PC-3 (cell line): Measurements from ENCODE around the gene CTCFL. TPM values are rescaled to one million over a fixed set of nuclear protein-coding genes. Genes with fewer than 3 reads are reported as not detected.

Source experiments
- ATAC-seq: fragments of 200-7000 bp; cut with Tn5 transposase; 2 replicates; pipeline ENCODE4 v1.9.1; 2020; ENCODE audit warnings: mild to moderate bottlenecking, moderate library complexity
- BruUV-seq: library from RNA; stranded (reverse); fragments of 400-500 nt; replicated peaks from 2 replicates; lab custom pipeline; 2021; lab: Mats Ljungman, UMichigan
- CTCF ChIA-PET: fragments of 300-600 bp; sonication (Branson Sonifier 250); formaldehyde crosslinking; loops from one replicate; lab custom pipeline; 2022; ENCODE audit warnings: antibody characterized with exemption; lab: Charles Lee
- POLR2A ChIA-PET: fragments of 300-600 bp; sonication (Branson Sonifier 250); formaldehyde crosslinking; loops from one replicate; lab custom pipeline; 2022; ENCODE audit warnings: antibody characterized with exemption; ENCODE audit not compliant: unreplicated experiment; lab: Charles Lee
- DNase-seq: peaks from one replicate; pipeline ENCODE4 v3.0.0-alpha.2; 2015
- H2AFZ ChIP-seq: fragments of 300-600 bp; sonication (generic); 2 replicates; pipeline ENCODE4 v1.6.0; 2016; ENCODE audit warnings: antibody characterized with exemption, low read length
- H3F3A ChIP-seq: fragments of 300-600 bp; sonication (generic); one replicate; pipeline ENCODE4 v1.6.0; 2017; ENCODE audit warnings: antibody characterized with exemption, low read length, control low read depth, mild to moderate bottlenecking; ENCODE audit not compliant: unreplicated experiment
- H3K27ac ChIP-seq: fragments of 300-600 bp; sonication (generic); 2 replicates; pipeline ENCODE4 v1.5.1; 2016; ENCODE audit warnings: mild to moderate bottlenecking, low read length
- H3K27me3 ChIP-seq: fragments of 300-600 bp; sonication (generic); 2 replicates; pipeline ENCODE4 v1.6.1; 2016; ENCODE audit warnings: low read length, mixed read lengths
- H3K36me3 ChIP-seq: fragments of 300-600 bp; sonication (generic); 2 replicates; pipeline ENCODE4 v1.6.1; 2016; ENCODE audit warnings: low read depth, mixed run types, low read length, mixed read lengths
- H3K4me1 ChIP-seq: fragments of 300-600 bp; sonication (generic); 2 replicates; pipeline ENCODE4 v1.5.1; 2016; ENCODE audit warnings: low read length; ENCODE audit not compliant: insufficient read depth
- H3K4me2 ChIP-seq: fragments of 300-600 bp; sonication (generic); 2 replicates; pipeline ENCODE4 v1.6.0; 2016; ENCODE audit warnings: low read length
- H3K4me3 ChIP-seq: fragments of 300-600 bp; sonication (generic); 2 replicates; pipeline ENCODE4 v1.5.1; 2016; ENCODE audit warnings: mild to moderate bottlenecking, low read length, mixed read lengths
- H3K79me2 ChIP-seq: fragments of 300-600 bp; sonication (generic); 2 replicates; pipeline ENCODE4 v1.6.1; 2017; ENCODE audit warnings: low read length, mixed read lengths
- H3K9ac ChIP-seq: fragments of 300-600 bp; sonication (generic); 2 replicates; pipeline ENCODE4 v1.6.0; 2016; ENCODE audit warnings: mild to moderate bottlenecking, low read length
- H3K9me2 ChIP-seq: fragments of 300-600 bp; sonication (generic); replicated peaks from 2 replicates; pipeline ENCODE4 v1.6.1; 2016; ENCODE audit warnings: mixed run types, low read length, mixed read lengths
- H3K9me3 ChIP-seq: fragments of 300-600 bp; sonication (generic); 2 replicates; pipeline ENCODE4 v1.6.1; 2016; ENCODE audit warnings: low read length, mixed read lengths
- H4K20me1 ChIP-seq: fragments of 300-600 bp; sonication (generic); 2 replicates; pipeline ENCODE4 v1.6.1; 2016; ENCODE audit warnings: low read length, mixed read lengths
- CTCF ChIP-seq: fragments of 300-600 bp; sonication (generic); conservative IDR thresholded peaks from 2 replicates; pipeline ENCODE4 v1.5.1; 2017; ENCODE audit warnings: antibody characterized with exemption, low read depth, mild to moderate bottlenecking, low read length
- EZH2 ChIP-seq: fragments of 300-600 bp; sonication (generic); IDR thresholded peaks from one replicate; pipeline ENCODE4 v1.6.1; 2017; ENCODE audit warnings: antibody characterized with exemption, mild to moderate bottlenecking, low read length; ENCODE audit not compliant: unreplicated experiment
- EZH2phosphoT487 ChIP-seq: fragments of 300-600 bp; sonication (generic); IDR thresholded peaks from 2 replicates; pipeline ENCODE4 v1.6.1; 2018; ENCODE audit warnings: mild to moderate bottlenecking, antibody characterized with exemption, low read length, borderline replicate concordance
- intact Hi-C: fragments of 100-400 bp; cut with micrococcal nuclease; formaldehyde crosslinking; loops from 2 replicates; pipeline ENCODE4 v1.9.0; 2023
- total RNA-seq: library from RNA; depleted of rRNA; stranded (reverse); fragments of >200 nt; gene quantifications from 2 replicates; pipeline ENCODE4 v1.2.3, GENCODE V29; 2014

Gene CTCFL
- total RNA-seq, 1 experiment from 2014 or later = not detected

- Histone ChIP-seq H3K4me1 (no peaks in the 10 kb centered on the region), H2AFZ (peak overlapping the region; percentile 46), H4K20me1 (no peaks in the 10 kb centered on the region), H3K27me3 (no peaks in the 10 kb centered on the region), H3K4me3 (no peak overlapping the region), H3K9ac (no peak overlapping the region), H3K36me3 (no peaks in the 10 kb centered on the region), H3K9me2 (no peaks in the 10 kb centered on the region), H3F3A (no peaks in the 10 kb centered on the region), H3K4me2 (no peak overlapping the region), H3K79me2 (no peaks in the 10 kb centered on the region), H3K27ac (no peak overlapping the region), H3K9me3 (no peaks in the 10 kb centered on the region)
- POLR2A ChIA-PET = no interaction called here
- no TSS peak for BruUV-seq
- intact Hi-C loops = loop anchor here (1.0 to 5.0 kb wide), 3 partner anchors 80 to 938 kb away; no protein-coding TSS in a partner anchor
- DNase-seq (peak; percentile 88), ATAC-seq (peak; percentile 60)
- CTCF ChIA-PET = no interaction called here
- no peak for TF ChIP-seq EZH2
- peak; percentile 96 for TF ChIP-seq CTCF
Measured at GRCh38 chr20:57514273-57514751, 10.6 kb downstream of the CTCFL start.

GRCh38 chr20:57513199-57513598, 11.7 kb downstream of the CTCFL start:
- CTCF ChIA-PET = interaction anchor here (0.6 kb wide), 1 partner anchor 258 kb away, joined by 6 read pairs; no protein-coding TSS in a partner anchor
- peak; percentile 59 for ATAC-seq

More at GRCh38 chr20:57513199-57513598, 11.7 kb downstream of the CTCFL start:
- Histone ChIP-seq H3K27ac (no peak overlapping the region), H4K20me1 (no peaks in the 10 kb centered on the region), H3K9me3 (no peaks in the 10 kb centered on the region), H3K27me3 (no peaks in the 10 kb centered on the region), H3K36me3 (no peaks in the 10 kb centered on the region), H3K9me2 (no peaks in the 10 kb centered on the region), H3K4me1 (no peaks in the 10 kb centered on the region), H2AFZ (no peak overlapping the region), H3K4me2 (no peak overlapping the region), H3F3A (no peaks in the 10 kb centered on the region), H3K9ac (no peak overlapping the region), H3K4me3 (no peak overlapping the region), H3K79me2 (no peaks in the 10 kb centered on the region)
- BruUV-seq = no TSS peak
- peak; percentile 58 for DNase-seq
- intact Hi-C loops = loop anchor here (5.0 kb wide), 1 partner anchor 939 kb away; no protein-coding TSS in a partner anchor
- TF ChIP-seq EZH2phosphoT487 = no peak
- no peak for TF ChIP-seq CTCF
- TF ChIP-seq EZH2 = no peak
- POLR2A ChIA-PET = interaction anchor here (0.7 kb wide), 1 partner anchor 162 kb away, joined by 4 read pairs; no protein-coding TSS in a partner anchor
